ENCODE measurements around the gene PRDM15. TPM values are rescaled to one million over a fixed set of nuclear protein-coding genes. Genes with fewer than 3 reads are reported as not detected.

Gene PRDM15
- total RNA-seq, 1 donor from 2014 or later, result 4.9 TPM

DNA sequence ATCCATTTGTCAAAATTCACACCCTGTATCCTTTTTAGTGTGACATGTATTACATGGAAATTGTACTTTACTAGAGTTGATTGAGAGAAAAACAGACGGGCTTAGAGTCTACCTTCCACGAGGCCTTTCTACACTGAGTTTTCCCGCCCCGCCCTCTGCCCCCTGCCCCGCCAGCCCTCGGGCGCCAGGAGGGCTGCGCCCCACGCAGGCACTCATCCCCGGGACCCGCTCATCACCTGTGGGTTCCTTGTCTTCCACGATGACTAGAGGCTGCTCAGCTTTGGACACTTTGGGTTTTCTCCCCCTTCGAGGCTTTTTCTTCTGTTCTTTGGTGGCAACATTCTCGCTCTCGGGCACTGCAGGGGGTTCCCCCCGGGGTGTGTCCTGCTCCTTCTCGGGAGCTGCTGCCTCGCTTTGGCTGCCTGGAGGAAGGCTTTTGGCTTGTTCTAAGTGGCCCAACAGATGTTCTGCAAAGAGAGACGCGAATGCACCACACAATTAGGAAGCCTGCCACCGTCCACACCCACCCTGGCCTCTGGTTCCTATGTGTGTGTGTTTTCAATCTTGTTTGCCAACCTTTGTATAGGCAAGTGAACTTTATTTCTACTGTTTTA lies 39.6 kb downstream of the PRDM15 start:
- no peak for TF ChIP-seq CTCF (conservative IDR thresholded peaks at IDR 0.05; ENCODE audit: low read depth, low read length)
- no peak for DNase-seq (ENCODE audit: low read depth)
- H3K4me3 ChIP-seq (ENCODE audit: low read depth, low read length), result no peak overlapping the region

- H3K4me3 ChIP-seq (ENCODE audit: low read depth, low read length), result no peak overlapping the region
- TF ChIP-seq CTCF (conservative IDR thresholded peaks at IDR 0.05; ENCODE audit: low read depth, low read length), result no peak
- DNase-seq (ENCODE audit: low read depth), result no peak
Measured at GRCh38 chr21:41837756-41838297, 41.3 kb downstream of the PRDM15 start.

- H3K4me3 ChIP-seq (ENCODE audit: low read depth, low read length), result no peak overlapping the region
- TF ChIP-seq CTCF (conservative IDR thresholded peaks at IDR 0.05; ENCODE audit: low read depth, low read length), result no peak
- DNase-seq (ENCODE audit: low read depth), result no peak
Measured at GRCh38 chr21:41836166-41837015, 42.8 kb downstream of the PRDM15 start.

GRCh38 chr21:41835711-41836154 lies 43.4 kb downstream of the PRDM15 start:
- no peak overlapping the region for H3K4me3 ChIP-seq (ENCODE audit: low read depth, low read length)
- TF ChIP-seq CTCF (conservative IDR thresholded peaks at IDR 0.05; ENCODE audit: low read depth, low read length), result no peak
- no peak for DNase-seq (ENCODE audit: low read depth)

- no peak for DNase-seq (ENCODE audit: low read depth)
- no peak overlapping the region for H3K4me3 ChIP-seq (ENCODE audit: low read depth, low read length)
- no peak for TF ChIP-seq CTCF (conservative IDR thresholded peaks at IDR 0.05; ENCODE audit: low read depth, low read length)
Measured at GRCh38 chr21:41834926-41835663, 44.0 kb downstream of the PRDM15 start.

DNA sequence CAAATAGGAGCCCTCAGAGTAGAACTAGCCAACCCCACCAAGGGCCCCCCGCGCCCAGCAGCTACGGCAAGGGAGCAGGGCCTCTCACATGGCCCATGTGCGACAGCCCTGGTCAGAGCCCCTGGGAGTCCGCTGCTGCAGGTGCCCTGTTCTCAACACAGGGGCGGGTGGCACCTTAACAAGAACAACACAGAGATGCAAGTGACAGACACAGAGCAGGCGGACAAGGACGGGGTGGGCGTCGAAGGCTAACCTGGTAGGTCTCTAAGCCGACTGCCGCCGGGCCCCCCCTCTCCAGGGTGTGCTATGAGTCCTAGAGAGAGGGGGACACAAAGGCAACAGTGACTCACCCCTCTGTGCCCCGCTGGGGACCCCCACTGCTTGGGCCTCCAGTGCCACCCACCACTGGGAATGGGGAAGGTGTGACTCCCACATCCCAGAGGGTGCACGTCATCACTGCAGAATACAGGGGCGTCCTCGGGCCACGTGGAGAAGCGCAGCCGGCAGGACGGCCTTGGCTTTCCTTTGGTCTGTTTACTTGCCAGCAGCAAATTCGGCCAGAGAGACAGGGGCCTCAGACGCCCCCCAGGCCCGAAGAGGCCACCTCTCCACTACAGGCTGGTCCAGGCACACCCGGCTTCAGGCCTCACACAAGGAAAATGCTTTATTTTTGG lies 44.8 kb downstream of the PRDM15 start:
- no peak for TF ChIP-seq CTCF (conservative IDR thresholded peaks at IDR 0.05; ENCODE audit: low read depth, low read length)
- no peak for DNase-seq (ENCODE audit: low read depth)
- H3K4me3 ChIP-seq (ENCODE audit: low read depth, low read length), result no peak overlapping the region
